ENCODE measurements around the gene RPL27. TPM values are rescaled to one million over a fixed set of nuclear protein-coding genes. Genes with fewer than 3 reads are reported as not detected.

The RPL27 gene
- total RNA-seq, 1 donor from 2014 or later = 1,137 TPM

GRCh38 chr17:43030137-43030767 lies 32.0 kb downstream of the RPL27 start:
- no peak for DNase-seq (ENCODE audit: low spot score)
- H3K4me1 Mint-ChIP-seq (ENCODE audit: low read depth) = no peaks in the 10 kb centered on the region
- intact Hi-C loops (cut with micrococcal nuclease) = no loop called here
- H3K27ac Mint-ChIP-seq = no peak overlapping the region
- H3K36me3 Mint-ChIP-seq (ENCODE audit: low read depth) = no peaks in the 10 kb centered on the region
- H3K9me3 Mint-ChIP-seq = no peaks in the 10 kb centered on the region
- no peak overlapping the region for H3K4me3 Mint-ChIP-seq (ENCODE audit: low read depth)
- H3K27me3 Mint-ChIP-seq (ENCODE audit: low read depth) = peaks cover 4% of the 10 kb centered on the region

- no peaks in the 10 kb centered on the region for H3K27me3 Mint-ChIP-seq (ENCODE audit: low read depth)
- H3K4me3 Mint-ChIP-seq (ENCODE audit: low read depth) = no peak overlapping the region
- DNase-seq (ENCODE audit: low spot score) = no peak
- no peak overlapping the region for H3K27ac Mint-ChIP-seq
- H3K36me3 Mint-ChIP-seq (ENCODE audit: low read depth) = no peaks in the 10 kb centered on the region
- intact Hi-C loops (cut with micrococcal nuclease) = no loop called here
- H3K9me3 Mint-ChIP-seq = no peaks in the 10 kb centered on the region
- no peaks in the 10 kb centered on the region for H3K4me1 Mint-ChIP-seq (ENCODE audit: low read depth)
Observed at GRCh38 chr17:43031666-43032065, 33.4 kb downstream of the RPL27 start.

GRCh38 chr17:43033948-43034881 lies 36.0 kb downstream of the RPL27 start:
- Mint-ChIP-seq H3K4me1 (ENCODE audit: low read depth) (no peaks in the 10 kb centered on the region), H3K36me3 (ENCODE audit: low read depth) (no peaks in the 10 kb centered on the region)

GRCh38 chr17:43034894-43035293 lies 36.7 kb downstream of the RPL27 start:
- Mint-ChIP-seq H3K4me3 (ENCODE audit: low read depth) (no peak overlapping the region), H3K9me3 (no peaks in the 10 kb centered on the region), H3K4me1 (ENCODE audit: low read depth) (no peaks in the 10 kb centered on the region), H3K27me3 (ENCODE audit: low read depth) (no peaks in the 10 kb centered on the region), H3K36me3 (ENCODE audit: low read depth) (no peaks in the 10 kb centered on the region), H3K27ac (no peak overlapping the region)
- intact Hi-C loops (cut with micrococcal nuclease) = no loop called here
- DNase-seq (ENCODE audit: low spot score) = no peak

More at GRCh38 chr17:43033948-43034881, 36.0 kb downstream of the RPL27 start:
- no peak for DNase-seq (ENCODE audit: low spot score)
- Mint-ChIP-seq H3K27ac (no peak overlapping the region), H3K9me3 (no peaks in the 10 kb centered on the region), H3K27me3 (ENCODE audit: low read depth) (no peaks in the 10 kb centered on the region), H3K4me3 (ENCODE audit: low read depth) (no peak overlapping the region)
- intact Hi-C loops (cut with micrococcal nuclease) = no loop called here

GRCh38 chr17:43039646-43040045 lies 41.4 kb downstream of the RPL27 start:
- intact Hi-C loops (cut with micrococcal nuclease) = no loop called here
- Mint-ChIP-seq H3K27ac (no peak overlapping the region), H3K4me1 (ENCODE audit: low read depth) (no peaks in the 10 kb centered on the region), H3K4me3 (ENCODE audit: low read depth) (no peak overlapping the region), H3K27me3 (ENCODE audit: low read depth) (no peaks in the 10 kb centered on the region), H3K9me3 (no peaks in the 10 kb centered on the region), H3K36me3 (ENCODE audit: low read depth) (peaks cover 7% of the 10 kb centered on the region)
- no peak for DNase-seq (ENCODE audit: low spot score)

- Mint-ChIP-seq H3K4me1 (ENCODE audit: low read depth) (no peaks in the 10 kb centered on the region), H3K27ac (no peak overlapping the region), H3K4me3 (ENCODE audit: low read depth) (no peak overlapping the region), H3K36me3 (ENCODE audit: low read depth) (peaks cover 15% of the 10 kb centered on the region), H3K9me3 (no peaks in the 10 kb centered on the region), H3K27me3 (ENCODE audit: low read depth) (no peaks in the 10 kb centered on the region)
- no peak for DNase-seq (ENCODE audit: low spot score)
- intact Hi-C loops (cut with micrococcal nuclease) = no loop called here
Observed at GRCh38 chr17:43040655-43041054, 42.4 kb downstream of the RPL27 start.

- Mint-ChIP-seq H3K4me3 (ENCODE audit: low read depth) (no peak overlapping the region), H3K36me3 (ENCODE audit: low read depth) (peaks cover 18% of the 10 kb centered on the region), H3K9me3 (no peaks in the 10 kb centered on the region), H3K4me1 (ENCODE audit: low read depth) (no peaks in the 10 kb centered on the region), H3K27me3 (ENCODE audit: low read depth) (no peaks in the 10 kb centered on the region), H3K27ac (no peak overlapping the region)
- intact Hi-C loops (cut with micrococcal nuclease) = no loop called here
- no peak for DNase-seq (ENCODE audit: low spot score)
Observed at GRCh38 chr17:43042025-43042628, 43.9 kb downstream of the RPL27 start.

GRCh38 chr17:43043307-43043706 lies 45.1 kb downstream of the RPL27 start:
- intact Hi-C loops (cut with micrococcal nuclease) = no loop called here
- Mint-ChIP-seq H3K36me3 (ENCODE audit: low read depth) (peaks cover 25% of the 10 kb centered on the region), H3K27me3 (ENCODE audit: low read depth) (no peaks in the 10 kb centered on the region), H3K4me1 (ENCODE audit: low read depth) (no peaks in the 10 kb centered on the region), H3K9me3 (no peaks in the 10 kb centered on the region), H3K27ac (no peak overlapping the region), H3K4me3 (ENCODE audit: low read depth) (no peak overlapping the region)
- no peak for DNase-seq (ENCODE audit: low spot score)

- no peak overlapping the region for H3K4me3 Mint-ChIP-seq (ENCODE audit: low read depth)
- no peaks in the 10 kb centered on the region for H3K4me1 Mint-ChIP-seq (ENCODE audit: low read depth)
- H3K9me3 Mint-ChIP-seq = no peaks in the 10 kb centered on the region
- H3K36me3 Mint-ChIP-seq (ENCODE audit: low read depth) = peaks cover 29% of the 10 kb centered on the region
- no peak for DNase-seq (ENCODE audit: low spot score)
- intact Hi-C loops (cut with micrococcal nuclease) = no loop called here
- no peaks in the 10 kb centered on the region for H3K27me3 Mint-ChIP-seq (ENCODE audit: low read depth)
- H3K27ac Mint-ChIP-seq = no peak overlapping the region
Observed at GRCh38 chr17:43044024-43044423, 45.8 kb downstream of the RPL27 start.

GRCh38 chr17:43051969-43052368 lies 53.8 kb downstream of the RPL27 start:
- peaks cover 57% of the 10 kb centered on the region for H3K36me3 Mint-ChIP-seq (ENCODE audit: low read depth)
- H3K27me3 Mint-ChIP-seq (ENCODE audit: low read depth) = no peaks in the 10 kb centered on the region
- intact Hi-C loops (cut with micrococcal nuclease) = no loop called here
- no peak overlapping the region for H3K4me3 Mint-ChIP-seq (ENCODE audit: low read depth)
- no peaks in the 10 kb centered on the region for H3K4me1 Mint-ChIP-seq (ENCODE audit: low read depth)
- peak overlapping the region; percentile 1 for H3K27ac Mint-ChIP-seq
- no peak for DNase-seq (ENCODE audit: low spot score)
- no peaks in the 10 kb centered on the region for H3K9me3 Mint-ChIP-seq

Other genes starting within 250 kb of the RPL27 start
- not detected in 2 replicates for gene RAMP2, start 237.2 kb upstream of the RPL27 start, total RNA-seq
- 88.8 and 90.4 TPM in 2 replicates for gene VPS25, start 225.0 kb upstream of the RPL27 start, total RNA-seq
- 0.16 and 0.28 TPM in 2 replicates for gene WNK4, start 217.8 kb upstream of the RPL27 start, total RNA-seq
- gene COA3, start 199.7 kb upstream of the RPL27 start, total RNA-seq = 51.2 and 51.7 TPM in 2 replicates
- gene CNTD1, start 199.6 kb upstream of the RPL27 start, total RNA-seq = 0.09 TPM in 1 of 2 replicates, not detected in the other
- gene BECN1, start 174.1 kb upstream of the RPL27 start, total RNA-seq = 97.2 and 104 TPM in 2 replicates
- gene PSME3, start 165.0 kb upstream of the RPL27 start, total RNA-seq = 172 TPM in 2 replicates
- gene AOC2, start 153.8 kb upstream of the RPL27 start, total RNA-seq = 3.2 TPM in 2 replicates
- gene AOC3, start 147.2 kb upstream of the RPL27 start, total RNA-seq = 1.6 and 2.4 TPM in 2 replicates
- not detected in 2 replicates for gene G6PC1, start 97.6 kb upstream of the RPL27 start, total RNA-seq
- gene AARSD1, start 34.0 kb upstream of the RPL27 start, total RNA-seq = 62.3 and 75.3 TPM in 2 replicates
- 1.9 and 2.1 TPM in 2 replicates for gene PTGES3L, start 18.3 kb upstream of the RPL27 start, total RNA-seq
- gene RUNDC1, start 17.9 kb upstream of the RPL27 start, total RNA-seq = 18.7 and 19.9 TPM in 2 replicates
- gene IFI35, start 8.4 kb downstream of the RPL27 start, total RNA-seq = 49.1 and 51.2 TPM in 2 replicates
- gene VAT1, start 24.0 kb downstream of the RPL27 start, total RNA-seq = 18.6 and 21.7 TPM in 2 replicates
- 0.05 TPM in 1 of 2 replicates, not detected in the other for gene RND2, start 26.8 kb downstream of the RPL27 start, total RNA-seq
- 66.4 and 68.3 TPM in 2 replicates for gene BRCA1, start 126.9 kb downstream of the RPL27 start, total RNA-seq
- gene NBR1, start 172.8 kb downstream of the RPL27 start, total RNA-seq = 49.1 and 50.8 TPM in 2 replicates
- gene TMEM106A, start 213.5 kb downstream of the RPL27 start, total RNA-seq = 18.5 and 22.0 TPM in 2 replicates
- not detected in 2 replicates for gene CCDC200, start 230.2 kb downstream of the RPL27 start, total RNA-seq
- 5,483 and 5,636 TPM in 2 replicates for gene RNU2-1, start 235.6 kb downstream of the RPL27 start, total RNA-seq

Data from activated T-helper 2 cell treated with anti-CD3 and anti-CD28 coated beads, Interferon-gamma antibody, Interleukin-2, Interleukin-4, amounts not matched to agents 10 μg/mL and 5 μg/mL and 100 μg/mL, durations not matched to agents 14 hours and 24 hours and 36 hours (primary cell).